ENCODE measurements around the gene TMEM179. TPM values are rescaled to one million over a fixed set of nuclear protein-coding genes. Genes with fewer than 3 reads are reported as not detected.

TMEM179 gene
- total RNA-seq, 4 donors from 2014 or later = 1.1 to 10.5 (median 1.4) TPM; not detected in 1

GRCh38 chr14:104574978-104575583 is 29.5 kb downstream of the TMEM179 start:
- Histone ChIP-seq H3K9me3 (no peaks in the 10 kb centered on the region), H3K36me3 (no peaks in the 10 kb centered on the region), H3K27me3 (peaks cover under 1% of the 10 kb centered on the region), H3K4me3 (no peak overlapping the region), H3K4me1 (peaks cover 0 to 42% (median 32%) of the 10 kb centered on the region in 4 donors), H3K27ac (no peak overlapping the region)
- in situ Hi-C loops (cut with MboI; ENCODE audit: low pct_ligation_motif_present in 1 of 4, low pct_unique_long_range_greater_than_20kb in 1 of 4, low sequenced_read_pairs in 3 of 4) (loop anchor here (25.0 kb wide), 1 partner anchor 438 kb away; the partner anchor contains the start of gene KIF26A (in 4 of the 4)), intact Hi-C loops (cut with DNase I; ENCODE audit: low total_unique reads) (no loop called here)
- no peak for DNase-seq
- TF ChIP-seq POLR2AphosphoS5 (IDR thresholded peaks at IDR 0.05) = no peak
- TF ChIP-seq, protein P1, sequence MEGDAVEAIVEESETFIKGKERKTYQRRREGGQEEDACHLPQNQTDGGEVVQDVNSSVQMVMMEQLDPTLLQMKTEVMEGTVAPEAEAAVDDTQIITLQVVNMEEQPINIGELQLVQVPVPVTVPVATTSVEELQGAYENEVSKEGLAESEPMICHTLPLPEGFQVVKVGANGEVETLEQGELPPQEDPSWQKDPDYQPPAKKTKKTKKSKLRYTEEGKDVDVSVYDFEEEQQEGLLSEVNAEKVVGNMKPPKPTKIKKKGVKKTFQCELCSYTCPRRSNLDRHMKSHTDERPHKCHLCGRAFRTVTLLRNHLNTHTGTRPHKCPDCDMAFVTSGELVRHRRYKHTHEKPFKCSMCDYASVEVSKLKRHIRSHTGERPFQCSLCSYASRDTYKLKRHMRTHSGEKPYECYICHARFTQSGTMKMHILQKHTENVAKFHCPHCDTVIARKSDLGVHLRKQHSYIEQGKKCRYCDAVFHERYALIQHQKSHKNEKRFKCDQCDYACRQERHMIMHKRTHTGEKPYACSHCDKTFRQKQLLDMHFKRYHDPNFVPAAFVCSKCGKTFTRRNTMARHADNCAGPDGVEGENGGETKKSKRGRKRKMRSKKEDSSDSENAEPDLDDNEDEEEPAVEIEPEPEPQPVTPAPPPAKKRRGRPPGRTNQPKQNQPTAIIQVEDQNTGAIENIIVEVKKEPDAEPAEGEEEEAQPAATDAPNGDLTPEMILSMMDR (IDR thresholded peaks at IDR 0.05) = no peak
- TF ChIP-seq EP300 (IDR thresholded peaks at IDR 0.05; ENCODE audit: low read depth) = no peak
- no peak for TF ChIP-seq POLR2A (IDR thresholded peaks at IDR 0.05)
- WGBS, 2 donors (ENCODE audit: low coverage in 1 of 2) = 83 to 85% methylated on average over 4 to 29 of the region's 31 CpGs

- in situ Hi-C loops (cut with MboI; ENCODE audit: low pct_ligation_motif_present in 1 of 4, low pct_unique_long_range_greater_than_20kb in 1 of 4, low sequenced_read_pairs in 3 of 4) = loop anchor here (25.0 kb wide), 1 partner anchor 437 kb away; the partner anchor contains the start of gene KIF26A (in 4 of the 4)
- no peak for DNase-seq
- TF ChIP-seq POLR2A (IDR thresholded peaks at IDR 0.05) (no peak), POLR2AphosphoS5 (IDR thresholded peaks at IDR 0.05) (no peak), EP300 (IDR thresholded peaks at IDR 0.05; ENCODE audit: low read depth) (no peak)
- TF ChIP-seq, protein P1 (IDR thresholded peaks at IDR 0.05) = no peak
- Histone ChIP-seq H3K4me1 (peaks cover 0 to 36% (median 27%) of the 10 kb centered on the region in 4 donors), H3K36me3 (no peaks in the 10 kb centered on the region), H3K27me3 (peaks cover 6% of the 10 kb centered on the region), H3K27ac (no peak overlapping the region), H3K9me3 (no peaks in the 10 kb centered on the region), H3K4me3 (no peak overlapping the region)
- WGBS, 2 donors (ENCODE audit: low coverage in 1 of 2) = 62 to 75% methylated on average over 5 to 14 of the region's 14 CpGs
- intact Hi-C loops (cut with DNase I; ENCODE audit: low total_unique reads) = no loop called here
Measured at GRCh38 chr14:104574536-104574935, 30.0 kb downstream of the TMEM179 start.

DNA sequence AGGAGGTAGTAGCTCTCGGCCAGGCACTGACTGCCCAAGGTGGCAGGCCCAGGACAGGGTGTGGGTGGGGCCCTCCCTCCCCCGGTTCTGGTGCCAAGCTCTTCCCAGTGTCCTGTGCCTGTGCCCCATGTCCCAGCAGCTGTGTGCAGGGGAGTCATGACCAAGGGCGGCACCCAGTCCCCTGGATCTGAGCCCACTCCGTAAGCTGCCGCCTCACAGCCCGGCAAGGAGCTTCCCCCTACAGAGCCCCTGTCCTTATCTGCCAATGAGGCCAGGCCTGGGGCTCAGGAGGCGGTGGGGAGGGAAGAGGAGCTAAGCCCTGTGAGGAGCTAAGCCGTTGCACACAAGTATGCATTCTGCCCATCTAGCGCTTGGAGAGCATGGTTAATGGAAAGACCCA is 30.6 kb downstream of the TMEM179 start:
- Histone ChIP-seq H3K27ac (no peak overlapping the region), H3K4me1 (peaks cover 0 to 30% (median 22%) of the 10 kb centered on the region in 4 donors), H3K27me3 (peaks cover 10% of the 10 kb centered on the region), H3K9me3 (no peaks in the 10 kb centered on the region), H3K36me3 (no peaks in the 10 kb centered on the region), H3K4me3 (no peak overlapping the region)
- intact Hi-C loops (cut with DNase I; ENCODE audit: low total_unique reads) = no loop called here
- TF ChIP-seq EP300 (IDR thresholded peaks at IDR 0.05; ENCODE audit: low read depth) (no peak), POLR2A (IDR thresholded peaks at IDR 0.05) (no peak), POLR2AphosphoS5 (IDR thresholded peaks at IDR 0.05) (no peak)
- TF ChIP-seq, protein P1 (IDR thresholded peaks at IDR 0.05) = no peak
- DNase-seq = no peak
- in situ Hi-C loops (cut with MboI; ENCODE audit: low pct_ligation_motif_present in 1 of 4, low pct_unique_long_range_greater_than_20kb in 1 of 4, low sequenced_read_pairs in 3 of 4) = loop anchor here (25.0 kb wide), 1 partner anchor 437 kb away; the partner anchor contains the start of gene KIF26A (in 4 of the 4)
- WGBS, 2 donors (ENCODE audit: low coverage in 1 of 2) = 70% methylated on average over 9 of the region's 9 CpGs; no CpG with 5 or more reads in 1 of the 2 donors

DNA sequence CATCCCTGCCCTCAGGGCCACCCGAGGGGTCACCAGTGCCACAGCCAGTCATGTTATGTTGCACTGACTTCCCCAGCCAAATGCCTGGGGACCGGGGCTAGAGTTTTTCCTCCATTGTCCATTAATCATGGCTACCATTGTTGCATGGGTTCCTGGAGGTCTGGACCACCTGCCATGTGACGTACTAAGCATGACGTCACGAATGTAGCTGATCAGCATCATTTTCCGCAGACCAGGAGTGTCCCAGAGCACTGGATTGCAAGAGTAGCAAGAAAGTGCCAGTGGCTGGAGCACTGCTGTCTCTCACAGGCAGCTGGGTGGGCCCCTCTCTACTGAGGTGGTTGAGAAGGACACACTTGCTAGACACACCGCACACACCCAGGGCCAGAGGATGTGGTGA is 31.9 kb downstream of the TMEM179 start:
- no peak for TF ChIP-seq POLR2A (IDR thresholded peaks at IDR 0.05)
- no peak for TF ChIP-seq POLR2AphosphoS5 (IDR thresholded peaks at IDR 0.05)
- TF ChIP-seq, protein P1 (IDR thresholded peaks at IDR 0.05) = no peak
- TF ChIP-seq EP300 (IDR thresholded peaks at IDR 0.05; ENCODE audit: low read depth) = no peak
- Histone ChIP-seq H3K27me3 (peaks cover 19% of the 10 kb centered on the region), H3K36me3 (no peaks in the 10 kb centered on the region), H3K4me1 (peaks cover 0 to 18% (median 16%) of the 10 kb centered on the region in 4 donors), H3K9me3 (no peaks in the 10 kb centered on the region), H3K4me3 (no peak overlapping the region), H3K27ac (no peak overlapping the region)
- intact Hi-C loops (cut with DNase I; ENCODE audit: low total_unique reads) = no loop called here
- in situ Hi-C loops (cut with MboI; ENCODE audit: low pct_ligation_motif_present in 1 of 4, low pct_unique_long_range_greater_than_20kb in 1 of 4, low sequenced_read_pairs in 3 of 4) = loop anchor here (25.0 kb wide), 1 partner anchor 435 kb away; the partner anchor contains the start of gene KIF26A (in 4 of the 4)
- no peak for DNase-seq
- WGBS, 2 donors (ENCODE audit: low coverage in 1 of 2) = 60 to 87% methylated on average over 1 to 7 of the region's 7 CpGs
